HEK293 (cell line): ENCODE data around the gene C10orf67.

Source experiments
- CTCF ChIA-PET: fragments of 350-600 bp; formaldehyde crosslinking; extraction: SDS; loops from one replicate; lab custom pipeline; 2021; ENCODE audit warnings: antibody characterized with exemption; lab: Yijun Ruan, JAX
- POLR2A ChIA-PET: fragments of 300-600 bp; formaldehyde crosslinking; extraction: SDS; loops from one replicate; lab custom pipeline; 2020; ENCODE audit warnings: antibody characterized with exemption, inconsistent platforms; lab: Yijun Ruan, JAX
- H3K27ac ChIP-seq: fragments of 200-500 bp; sonication (Bioruptor generic); 2 replicates; pipeline ENCODE4 v1.5.1; 2014; ENCODE audit warnings: low read depth, low read length, control low read depth, inconsistent platforms; ENCODE audit errors: extremely low read depth
- H3K36me3 ChIP-seq, 2 experiments: fragments of 200-500 bp in 1 of 2; sonication (Bioruptor generic) in 1 of 2; 1 replicate in 1 of 2; 2 replicates in 1 of 2; pipeline ENCODE4 v1.5.1; 2014 to 2017; ENCODE audit warnings: inconsistent platforms in 2 of 2, low read length in 2 of 2; ENCODE audit not compliant: control insufficient read depth in 2 of 2, insufficient read depth in 1 of 2
- H3K4me1 ChIP-seq: fragments of 200-500 bp; sonication (Bioruptor generic); 2 replicates; pipeline ENCODE4 v1.5.1; 2014; ENCODE audit warnings: mild to moderate bottlenecking, low read length, inconsistent platforms; ENCODE audit not compliant: control insufficient read depth, insufficient read depth
- H3K4me3 ChIP-seq: 2 replicates; pipeline ENCODE4 v1.5.1; 2011; ENCODE audit warnings: low read depth, mild to moderate bottlenecking, control low read depth, low read length, moderate library complexity
- H3K9me3 ChIP-seq: fragments of 200-500 bp; sonication (Bioruptor generic); 2 replicates; pipeline ENCODE4 v1.5.1; 2014; ENCODE audit warnings: low read depth, low read length, inconsistent platforms; ENCODE audit not compliant: control insufficient read depth, insufficient read depth
- MYNN ChIP-seq: fragments of 450-650 bp; formaldehyde crosslinking; IDR thresholded peaks from 2 replicates; pipeline ENCODE4 v1.5.1; 2016; ENCODE audit warnings: missing biosample characterization, missing genetic modification characterization, borderline replicate concordance
- PRDM1 ChIP-seq: fragments of 450-650 bp; formaldehyde crosslinking; IDR thresholded peaks from 2 replicates; pipeline ENCODE4; 2016; ENCODE audit warnings: missing biosample characterization, missing genetic modification characterization
- REST ChIP-seq: fragments of 450-650 bp; formaldehyde crosslinking; IDR thresholded peaks from 2 replicates; pipeline ENCODE4 v1.5.1; 2016; ENCODE audit warnings: missing biosample characterization, missing genetic modification characterization
- ZNF362 ChIP-seq: fragments of 450-650 bp; formaldehyde crosslinking; IDR thresholded peaks from 2 replicates; pipeline ENCODE4 v1.5.1; 2016; ENCODE audit warnings: missing biosample characterization, missing genetic modification characterization
- ZNF518A ChIP-seq: fragments of 450-650 bp; formaldehyde crosslinking; conservative IDR thresholded peaks from 2 replicates; pipeline ENCODE4 v1.5.1; 2016; ENCODE audit warnings: low read depth, missing biosample characterization, missing genetic modification characterization
- ZNF558 ChIP-seq: fragments of 450-650 bp; formaldehyde crosslinking; IDR thresholded peaks from 2 replicates; pipeline ENCODE4 v1.5.1; 2016; ENCODE audit warnings: missing biosample characterization, missing genetic modification characterization
- TF ChIP-seq, protein P1 (sequence below): fragments of 450-650 bp; IDR thresholded peaks from 2 replicates; pipeline ENCODE4 v1.5.1; 2018; ENCODE audit warnings: missing biosample characterization, mild to moderate bottlenecking, missing genetic modification characterization
- TF ChIP-seq, protein P2 (sequence below): fragments of 450-650 bp; formaldehyde crosslinking; IDR thresholded peaks from 2 replicates; pipeline ENCODE4; 2016; ENCODE audit warnings: missing biosample characterization, missing genetic modification characterization

Gene C10orf67

DNA sequence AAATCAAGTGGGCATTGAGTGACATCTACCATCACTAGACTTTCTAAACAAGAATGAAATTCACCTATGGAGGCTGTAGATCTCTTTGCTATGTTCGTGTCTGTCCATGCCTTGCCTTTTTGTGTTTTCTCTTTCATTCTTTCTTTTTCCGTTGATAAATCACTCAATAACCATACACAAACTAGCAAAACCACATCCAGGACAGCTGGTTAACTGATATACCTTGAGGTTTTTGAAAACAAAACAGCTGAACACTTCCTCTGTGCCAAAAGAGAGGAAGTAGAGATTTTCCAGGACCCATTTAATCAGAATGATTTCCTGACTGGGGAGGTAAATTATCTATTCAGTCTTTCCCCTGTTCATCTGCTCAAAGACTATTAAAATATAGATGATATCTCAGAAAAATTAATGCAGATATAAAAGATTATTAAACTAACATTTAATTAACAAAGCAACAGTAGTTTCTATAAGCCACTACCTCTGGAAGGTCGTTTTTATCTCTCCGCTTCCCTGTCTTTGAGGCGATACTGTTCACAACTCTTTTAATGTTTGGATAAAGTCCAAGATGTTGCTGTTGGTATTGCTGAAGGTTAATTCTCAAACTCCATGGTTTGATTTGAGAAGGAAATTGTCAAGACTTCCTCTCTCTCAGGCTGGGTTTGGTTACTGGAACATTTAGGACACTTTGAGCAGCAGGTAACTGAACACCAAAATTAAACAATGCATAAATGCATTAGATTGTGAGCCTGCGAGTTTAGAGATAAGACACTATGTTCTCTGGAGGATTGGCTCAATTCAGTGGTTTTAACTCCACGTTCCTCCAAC, 24.4 kb upstream of the C10orf67 start:
- no peak overlapping the region; the same call in 1 of the 2 replicates for H3K27ac ChIP-seq
- ChIA-PET CTCF (interaction anchor here (0.7 kb wide), 1 partner anchor 585 kb away, joined by 4 read pairs; no protein-coding TSS in a partner anchor), POLR2A (no interaction called here)
- H3K4me1 ChIP-seq: 0 out of 2 replicates have a peak, but pooled peaks cover 5% of the 10 kb centered on the region
- H3K4me3 ChIP-seq: no peak overlapping the region
- TF ChIP-seq, protein P1, sequence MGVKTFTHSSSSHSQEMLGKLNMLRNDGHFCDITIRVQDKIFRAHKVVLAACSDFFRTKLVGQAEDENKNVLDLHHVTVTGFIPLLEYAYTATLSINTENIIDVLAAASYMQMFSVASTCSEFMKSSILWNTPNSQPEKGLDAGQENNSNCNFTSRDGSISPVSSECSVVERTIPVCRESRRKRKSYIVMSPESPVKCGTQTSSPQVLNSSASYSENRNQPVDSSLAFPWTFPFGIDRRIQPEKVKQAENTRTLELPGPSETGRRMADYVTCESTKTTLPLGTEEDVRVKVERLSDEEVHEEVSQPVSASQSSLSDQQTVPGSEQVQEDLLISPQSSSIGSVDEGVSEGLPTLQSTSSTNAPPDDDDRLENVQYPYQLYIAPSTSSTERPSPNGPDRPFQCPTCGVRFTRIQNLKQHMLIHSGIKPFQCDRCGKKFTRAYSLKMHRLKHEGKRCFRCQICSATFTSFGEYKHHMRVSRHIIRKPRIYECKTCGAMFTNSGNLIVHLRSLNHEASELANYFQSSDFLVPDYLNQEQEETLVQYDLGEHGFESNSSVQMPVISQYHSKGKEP (tag by site-specific recombination): 0 out of 2 replicates have a peak, but pooled peaks have one; percentile 9
- TF ChIP-seq MYNN (tag by site-specific recombination): no peak
- TF ChIP-seq, protein P2, sequence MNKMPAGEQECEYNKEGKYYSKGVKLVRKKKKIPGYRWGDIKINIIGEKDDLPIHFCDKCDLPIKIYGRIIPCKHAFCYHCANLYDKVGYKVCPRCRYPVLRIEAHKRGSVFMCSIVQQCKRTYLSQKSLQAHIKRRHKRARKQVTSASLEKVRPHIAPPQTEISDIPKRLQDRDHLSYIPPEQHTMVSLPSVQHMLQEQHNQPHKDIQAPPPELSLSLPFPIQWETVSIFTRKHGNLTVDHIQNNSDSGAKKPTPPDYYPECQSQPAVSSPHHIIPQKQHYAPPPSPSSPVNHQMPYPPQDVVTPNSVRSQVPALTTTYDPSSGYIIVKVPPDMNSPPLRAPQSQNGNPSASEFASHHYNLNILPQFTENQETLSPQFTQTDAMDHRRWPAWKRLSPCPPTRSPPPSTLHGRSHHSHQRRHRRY (tag by site-specific recombination): no peak
- H3K9me3 ChIP-seq: no peaks in the 10 kb centered on the region
- H3K36me3 ChIP-seq: no peaks in the 10 kb centered on the region

DNA sequence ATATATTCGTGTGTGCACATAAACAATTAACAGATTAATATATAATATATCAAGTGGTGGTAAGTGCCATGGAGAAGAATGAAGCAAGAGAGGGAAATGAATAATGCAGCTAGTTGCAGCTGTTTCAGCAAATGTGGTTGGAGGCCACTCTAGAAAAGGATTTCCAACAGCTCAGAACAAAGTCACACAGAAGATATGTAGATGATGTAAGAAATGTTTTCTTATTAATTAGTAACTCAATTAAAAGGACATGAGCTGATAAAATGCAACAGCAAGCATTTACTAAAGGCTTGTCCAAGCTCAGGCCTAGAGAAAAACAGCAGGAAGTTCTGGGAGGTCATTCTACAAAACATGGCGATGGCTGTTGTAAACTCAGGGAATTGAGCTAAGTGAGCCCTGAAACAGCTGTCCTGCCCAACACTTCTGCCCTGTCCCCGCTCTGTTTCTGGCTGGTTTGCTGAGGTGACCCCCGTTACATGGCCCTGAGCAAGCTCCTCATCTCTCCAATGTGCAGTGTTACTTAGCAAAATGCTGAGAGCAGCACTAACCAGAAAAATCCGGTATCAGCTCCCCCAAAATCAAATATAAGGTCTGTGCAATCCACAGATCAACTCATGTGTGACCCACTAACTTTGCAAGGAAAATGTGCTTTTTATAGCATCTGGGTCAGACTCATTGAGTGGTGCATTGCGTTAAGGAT, 23.4 kb upstream of the C10orf67 start:
- H3K27ac ChIP-seq: no peak overlapping the region
- CTCF ChIA-PET: interaction anchor here (0.7 kb wide), 1 partner anchor 586 kb away, joined by 4 read pairs; no protein-coding TSS in a partner anchor
- no peak overlapping the region for H3K4me3 ChIP-seq
- POLR2A ChIA-PET: interaction anchor here (0.5 kb wide), 1 partner anchor 648 kb away, joined by 3 read pairs; no protein-coding TSS in a partner anchor
- no peak for TF ChIP-seq ZNF558 (tag by site-specific recombination)
- no peak for TF ChIP-seq ZNF362
- no peak for TF ChIP-seq MYNN (tag by site-specific recombination)
- TF ChIP-seq ZNF518A (tag by site-specific recombination): no peak
- TF ChIP-seq PRDM1 (tag by site-specific recombination): no peak
- TF ChIP-seq REST (tag by site-specific recombination): no peak
- H3K4me1 ChIP-seq: 0 out of 2 replicates have a peak, but pooled peaks cover 5% of the 10 kb centered on the region
- no peaks in the 10 kb centered on the region for H3K9me3 ChIP-seq
- no peaks in the 10 kb centered on the region for H3K36me3 ChIP-seq
